ENCODE data around the gene MRPL45. TPM values are rescaled to one million over a fixed set of nuclear protein-coding genes. Genes with fewer than 3 reads are reported as not detected.
"Not testable (repeated sequence)": the region's sequence is repeated elsewhere in the genome, so short reads cannot be mapped to it uniquely, and the experiment has no call there.

MRPL45 gene
- total and polyA plus RNA-seq, 9 of the 15 experiments (the other 6 are each of a cell fraction or from before 2014, with no cell fraction given): 48.4 to 228 (median 76.8) TPM

GRCh38 chr17:38296834-38297517 is at the start of gene MRPL45 (continued):
- TF ChIP-seq NKRF (IDR thresholded peaks at IDR 0.05; ENCODE audit: borderline replicate concordance) (peak; percentile 70; the same call in 1 of the 2 replicates), ZFX (CRISPR knock-in tag; IDR thresholded peaks at IDR 0.05) (peak; percentile 72), SUPT5H (IDR thresholded peaks at IDR 0.05) (peak; percentile 67), L3MBTL2 (IDR thresholded peaks at IDR 0.05) (peak; percentile 85), ZNF143 (CRISPR knock-in tag; IDR thresholded peaks at IDR 0.05) (peak; percentile 73), ZBTB2 (IDR thresholded peaks at IDR 0.05) (peak; percentile 97), EP400 (IDR thresholded peaks at IDR 0.05) (peak; percentile 81), BHLHE40 (IDR thresholded peaks at IDR 0.05; ENCODE audit: low read length) (peak; percentile 96), VEZF1 (CRISPR knock-in tag; IDR thresholded peaks at IDR 0.05) (peak; percentile 65), CEBPG (tag; conservative IDR thresholded peaks at IDR 0.05 in 1 of 2, IDR thresholded peaks at IDR 0.05 in 1 of 2) (peak in 1 of 2 experiments; percentile 4; a peak in 1 of 4 replicates), ATF7 (IDR thresholded peaks at IDR 0.05) (0 out of 2 replicates have a peak, but pooled peaks have one; percentile 35), TAF9B (IDR thresholded peaks at IDR 0.05; ENCODE audit: partially characterized antibody) (peak; percentile 62), RBFOX2 (IDR thresholded peaks at IDR 0.05; ENCODE audit: low read depth, low read length) (peak; percentile 76), SOX6 (IDR thresholded peaks at IDR 0.05) (0 out of 2 replicates have a peak, but pooled peaks have one; percentile 8), GMEB1 (CRISPR knock-in tag; IDR thresholded peaks at IDR 0.05) (peak; percentile 84), NFRKB (IDR thresholded peaks at IDR 0.05; ENCODE audit: low read depth) (peak; percentile 37; the same call in 1 of the 2 replicates), CHD2 (IDR thresholded peaks at IDR 0.05; ENCODE audit: low read depth, low read length) (peak; percentile 49), E2F6 (IDR thresholded peaks at IDR 0.05; ENCODE audit: borderline replicate concordance in 1 of 2, extremely low read depth in 1 of 2, insufficient read depth in 1 of 2, insufficient read length in 1 of 2, low read depth in 1 of 2, low read length in 1 of 2, poor library complexity in 1 of 2, severe bottlenecking in 1 of 2) (peak; percentile 66 to 79), NRF1 (conservative IDR thresholded peaks at IDR 0.05 in 1 of 2, IDR thresholded peaks at IDR 0.05 in 1 of 2) (peak; percentile 99), RNF2 (IDR thresholded peaks at IDR 0.05) (peak; percentile 82)
- TF ChIP-seq CEBPG (CRISPR knock-in tag; IDR thresholded peaks at IDR 0.05): not testable (repeated sequence)

All from K562 (cell line).